NCI-H460 (cell line): Measurements from ENCODE around the gene ZBTB46. TPM values are rescaled to one million over a fixed set of nuclear protein-coding genes. Genes with fewer than 3 reads are reported as not detected.
A peak's percentile ranks its signal among the peaks of the same experiment; 100 is the strongest.
"Not testable (repeated sequence)": the region's sequence is repeated elsewhere in the genome, so short reads cannot be mapped to it uniquely, and the experiment has no call there.

Source experiments
- DNase-seq: peaks from one replicate; pipeline ENCODE4 v3.0.0-alpha.2; 2016; ENCODE audit warnings: low read depth; ENCODE audit errors: extremely low read depth
- polyA plus RNA-seq: library from polyadenylated mRNA; depleted of rRNA; stranded (reverse); fragments of >200 nt; gene quantifications from 2 replicates; pipeline ENCODE4 v1.2.3, GENCODE V29; 2014; cell fraction: nucleus; rRNA removed
- total RNA-seq: library from RNA; depleted of rRNA; stranded (reverse); fragments of >200 nt; shearing (Covaris generic); gene quantifications from 2 replicates; pipeline ENCODE4 v1.2.3, GENCODE V29; 2014; rRNA removed

The ZBTB46 gene
- total RNA-seq: 0.20 and 0.30 TPM in 2 replicates
- polyA plus RNA-seq: 0.04 TPM in 1 of 2 replicates, not detected in the other

- peak; percentile 32 for DNase-seq
These were observed at the start of gene ZBTB46 for GRCh38 chr20:63830841-63831588. Gene ZBTB46, minus strand, starts transcription at chr20:63831264. Its CDS starts 40,507 bp downstream, at chr20:63790757.

GRCh38 chr20:63878899-63879663, 48.0 kb upstream of the ZBTB46 start:
- DNase-seq: no peak

- no peak for DNase-seq
These were observed 46.8 kb upstream of the ZBTB46 start for GRCh38 chr20:63877755-63878470.

GRCh38 chr20:63876489-63877036, 45.5 kb upstream of the ZBTB46 start:
- no peak for DNase-seq

- DNase-seq: not testable (repeated sequence)
These were observed 43.2 kb upstream of the ZBTB46 start for GRCh38 chr20:63874241-63874640.

- no peak for DNase-seq
These were observed 42.5 kb upstream of the ZBTB46 start for GRCh38 chr20:63873477-63873971.

GRCh38 chr20:63868264-63868663, 37.2 kb upstream of the ZBTB46 start:
- no peak for DNase-seq

GRCh38 chr20:63867042-63867441, 36.0 kb upstream of the ZBTB46 start:
- not testable (repeated sequence) for DNase-seq

- DNase-seq: peak; percentile 99
These were observed 34.0 kb upstream of the ZBTB46 start, which contains the start of gene TPD52L2 for GRCh38 chr20:63864978-63865640. Gene TPD52L2, plus strand, starts transcription at chr20:63865270. Its CDS starts 96 bp downstream, at chr20:63865366.

- no peak for DNase-seq
These were observed 33.5 kb upstream of the ZBTB46 start for GRCh38 chr20:63864545-63864977.

GRCh38 chr20:63863798-63864544, 32.9 kb upstream of the ZBTB46 start:
- peak; percentile 58 for DNase-seq

- no peak for DNase-seq
These were observed 32.1 kb upstream of the ZBTB46 start for GRCh38 chr20:63863021-63863797.

- DNase-seq: no peak
These were observed 31.2 kb upstream of the ZBTB46 start for GRCh38 chr20:63861981-63862901.

GRCh38 chr20:63861365-63861934, 30.4 kb upstream of the ZBTB46 start, which contains the start of gene ABHD16B:
Gene ABHD16B, plus strand, starts transcription at chr20:63861498. Its CDS starts 43 bp downstream, at chr20:63861541.
- DNase-seq: no peak

- no peak for DNase-seq
These were observed 29.4 kb upstream of the ZBTB46 start for GRCh38 chr20:63860325-63861051.

- no peak for DNase-seq
These were observed 28.2 kb upstream of the ZBTB46 start for GRCh38 chr20:63859166-63859699.
